GM18511 (cell line): ENCODE measurements around the gene ALPL.
"Not testable (repeated sequence)": the region's sequence is repeated elsewhere in the genome, so short reads cannot be mapped to it uniquely, and the experiment has no call there.

ENCODE experiments used
- ATAC-seq: cut with Tn5 transposase; IDR thresholded peaks from one replicate; pipeline ENCODE4 v1.9.1; 2021; ENCODE audit warnings: mild to moderate bottlenecking, moderate library complexity; ENCODE audit not compliant: unreplicated experiment

The ALPL gene

GRCh38 chr1:21509351-21510112 lies at the start of gene ALPL:
Gene ALPL (plus strand): TSS chr1:21509423. CDS start chr1:21554082, 44,659 bp downstream.
- ATAC-seq: no peak

- ATAC-seq: not testable (repeated sequence)
These were observed 44.1 kb upstream of the ALPL start for GRCh38 chr1:21465127-21465526.

- not testable (repeated sequence) for ATAC-seq
These were observed 41.3 kb upstream of the ALPL start for GRCh38 chr1:21467946-21468345.

- ATAC-seq: no peak
These were observed 40.6 kb upstream of the ALPL start for GRCh38 chr1:21468599-21468998.

GRCh38 chr1:21469581-21469980 lies 39.6 kb upstream of the ALPL start:
- ATAC-seq: no peak

GRCh38 chr1:21472861-21473260 lies 36.4 kb upstream of the ALPL start:
- no peak for ATAC-seq

- ATAC-seq: no peak
These were observed 30.9 kb upstream of the ALPL start for GRCh38 chr1:21478356-21478755.

- ATAC-seq: not testable (repeated sequence)
These were observed 25.3 kb upstream of the ALPL start for GRCh38 chr1:21483881-21484280.

- ATAC-seq: no peak
These were observed 20.1 kb upstream of the ALPL start for GRCh38 chr1:21489146-21489545.

- no peak for ATAC-seq
These were observed 18.3 kb upstream of the ALPL start for GRCh38 chr1:21490774-21491487.

GRCh38 chr1:21491488-21492355 lies 17.5 kb upstream of the ALPL start:
- no peak for ATAC-seq

- ATAC-seq: no peak
These were observed 16.9 kb upstream of the ALPL start for GRCh38 chr1:21492356-21492625.

GRCh38 chr1:21494196-21494595 lies 15.0 kb upstream of the ALPL start:
- no peak for ATAC-seq

GRCh38 chr1:21495225-21495820 lies 13.9 kb upstream of the ALPL start:
- ATAC-seq: no peak

- no peak for ATAC-seq
These were observed 13.2 kb upstream of the ALPL start for GRCh38 chr1:21496063-21496462.

- no peak for ATAC-seq
These were observed 12.3 kb upstream of the ALPL start for GRCh38 chr1:21496886-21497285.

GRCh38 chr1:21497466-21498061 lies 11.7 kb upstream of the ALPL start:
- no peak for ATAC-seq

- ATAC-seq: no peak
These were observed 9.8 kb upstream of the ALPL start for GRCh38 chr1:21499283-21499950.

- no peak for ATAC-seq
These were observed 5.4 kb upstream of the ALPL start for GRCh38 chr1:21503706-21504377.

- ATAC-seq: no peak
These were observed 2.4 kb upstream of the ALPL start for GRCh38 chr1:21506804-21507203.
